Testis (tissue), 3 donors: ENCODE data around the gene RHBDD1. TPM values are rescaled to one million over a fixed set of nuclear protein-coding genes. Genes with fewer than 3 reads are reported as not detected.

Experiments
- DNase-seq: peaks from one replicate; pipeline ENCODE4 v3.0.0-alpha.2; 2019
- H3K27ac ChIP-seq, 2 donors: fragments of 200-600 bp; sonication (generic); one replicate each; pipeline ENCODE4 v1.5.1; 2019
- H3K27me3 ChIP-seq: fragments of 200-600 bp; sonication (generic); one replicate; pipeline ENCODE4 v1.5.1; 2019
- H3K36me3 ChIP-seq: fragments of 200-600 bp; sonication (generic); one replicate; pipeline ENCODE4 v1.5.1; 2017; ENCODE audit warnings: low read depth; ENCODE audit errors: missing control alignments
- H3K4me1 ChIP-seq: fragments of 200-600 bp; sonication (generic); one replicate; pipeline ENCODE4 v1.5.1; 2019
- H3K4me3 ChIP-seq, 2 donors: fragments of 200-600 bp; sonication (generic); one replicate each; pipeline ENCODE4 v1.5.1; 2017 to 2019
- H3K9me3 ChIP-seq: fragments of 200-600 bp; sonication (generic); one replicate; pipeline ENCODE4 v1.5.1; 2017
- CTCF ChIP-seq, 3 experiments: fragments of 450-650 bp in 2 of 3; fragments of 200-600 bp in 1 of 3; sonication (generic) in 1 of 3; IDR thresholded peaks; one replicate each; pipeline ENCODE4 v1.5.1; 2016 to 2019; ENCODE audit warnings: antibody characterized with exemption in 3 of 3, mild to moderate bottlenecking in 2 of 3, moderate library complexity in 1 of 3
- POLR2A ChIP-seq: fragments of 450-650 bp; IDR thresholded peaks from one replicate; pipeline ENCODE4 v1.6.1; 2017; ENCODE audit warnings: antibody characterized with exemption, mild to moderate bottlenecking, moderate library complexity
- WGBS, 2 donors: methylation state at CpG; one replicate each; pipeline ENCODE4 v1.1.5; 2018; 5-methylcytosine and 5-hydroxymethylcytosine counted together
- intact Hi-C: fragments of 100-400 bp; cut with DNase I; formaldehyde crosslinking; loops from one replicate; pipeline ENCODE4 v1.15.1; 2023; ENCODE audit warnings: low total_unique reads
- polyA plus RNA-seq: library from polyadenylated mRNA; stranded (reverse); fragments of 350-450 nt; fragmentation: Illumina TruSeq; extraction: RNeasy Lipid Tissue Mini Kit (QIAGEN cat#74804); gene quantifications from one replicate; pipeline ENCODE4 v1.2.3, GENCODE V29; 2014; ENCODE audit warnings: low read depth, low replicate concordance; ENCODE audit not compliant: insufficient read depth
- total RNA-seq, 2 donors: library from RNA; depleted of rRNA; stranded (reverse); fragments of >200 nt; gene quantifications; one replicate each; pipeline ENCODE4 v1.2.3, GENCODE V29; 2016

The RHBDD1 gene
- total and polyA plus RNA-seq, 3 donors from 2014 or later = 38.0 to 49.8 (median 43.4) TPM

- no peaks in the 10 kb centered on the region for H3K27me3 ChIP-seq
- intact Hi-C loops = no loop called here
- TF ChIP-seq POLR2A = no peak
- TF ChIP-seq CTCF (IDR thresholded peaks at IDR 0.05) = no peak
- no peak overlapping the region for H3K27ac ChIP-seq
- DNase-seq = no peak
- no peaks in the 10 kb centered on the region for H3K36me3 ChIP-seq
- H3K4me1 ChIP-seq = no peaks in the 10 kb centered on the region
- no peak overlapping the region for H3K4me3 ChIP-seq
- WGBS, 2 donors = 69 to 79% methylated on average over 7 of the region's 7 CpGs
- H3K9me3 ChIP-seq = no peaks in the 10 kb centered on the region
Measured at GRCh38 chr2:226868331-226869162, 32.7 kb downstream of the RHBDD1 start.

GRCh38 chr2:226869371-226869770, 33.5 kb downstream of the RHBDD1 start:
- no peak for DNase-seq
- 83 to 86% methylated on average over 5 of the region's 5 CpGs for WGBS, 2 donors
- no peaks in the 10 kb centered on the region for H3K4me1 ChIP-seq
- TF ChIP-seq CTCF (IDR thresholded peaks at IDR 0.05) (no peak), POLR2A (no peak)
- H3K27me3 ChIP-seq = no peaks in the 10 kb centered on the region
- no peaks in the 10 kb centered on the region for H3K9me3 ChIP-seq
- no peaks in the 10 kb centered on the region for H3K36me3 ChIP-seq
- H3K27ac ChIP-seq = no peak overlapping the region
- intact Hi-C loops = no loop called here
- no peak overlapping the region for H3K4me3 ChIP-seq

GRCh38 chr2:226873051-226873620, 37.3 kb downstream of the RHBDD1 start:
- H3K27me3 ChIP-seq = no peaks in the 10 kb centered on the region
- no peak overlapping the region for H3K4me3 ChIP-seq
- no peaks in the 10 kb centered on the region for H3K36me3 ChIP-seq
- no peak for TF ChIP-seq CTCF (IDR thresholded peaks at IDR 0.05)
- no peak for TF ChIP-seq POLR2A
- H3K9me3 ChIP-seq = no peaks in the 10 kb centered on the region
- no peak for DNase-seq
- intact Hi-C loops = no loop called here
- no peak overlapping the region for H3K27ac ChIP-seq
- H3K4me1 ChIP-seq = no peaks in the 10 kb centered on the region
- WGBS, 2 donors = 80 to 97% methylated on average over 2 of the region's 2 CpGs

GRCh38 chr2:226873826-226874225, 38.0 kb downstream of the RHBDD1 start:
- Histone ChIP-seq H3K36me3 (no peaks in the 10 kb centered on the region), H3K27ac (no peak overlapping the region), H3K27me3 (no peaks in the 10 kb centered on the region), H3K9me3 (no peaks in the 10 kb centered on the region), H3K4me3 (no peak overlapping the region), H3K4me1 (no peaks in the 10 kb centered on the region)
- WGBS, 2 donors = 93 to 100% methylated on average over 1 of the region's 1 CpG
- DNase-seq = no peak
- intact Hi-C loops = no loop called here
- TF ChIP-seq CTCF (IDR thresholded peaks at IDR 0.05) (no peak), POLR2A (no peak)
